ENCODE data around the gene PRPF18. TPM values are rescaled to one million over a fixed set of nuclear protein-coding genes. Genes with fewer than 3 reads are reported as not detected.

Gene PRPF18
- total and polyA plus RNA-seq, 2 experiments from 2014 or later = 19.3 to 24.7 TPM

- Histone ChIP-seq H2AFZ (no peak overlapping the region), H3K36me3 (replicated peaks; ENCODE audit: insufficient read depth, low read depth) (no peaks in the 10 kb centered on the region), H3K27ac (no peak overlapping the region), H3K4me1 (ENCODE audit: insufficient read depth) (peaks cover 15% of the 10 kb centered on the region), H3K27me3 (no peaks in the 10 kb centered on the region), H3K79me2 (no peaks in the 10 kb centered on the region), H3K9me3 (ENCODE audit: low read depth) (no peaks in the 10 kb centered on the region), H3K4me3 (no peak overlapping the region), H4K20me1 (ENCODE audit: insufficient read depth, poor library complexity, severe bottlenecking) (no peaks in the 10 kb centered on the region), H3K4me2 (no peak overlapping the region), H3K9me2 (replicated peaks; ENCODE audit: insufficient read depth) (no peaks in the 10 kb centered on the region)
- no peak for DNase-seq (ENCODE audit: low spot score)
- TF ChIP-seq EZH2 (IDR thresholded peaks at IDR 0.05; ENCODE audit: borderline replicate concordance) (no peak), EZH2phosphoT487 (IDR thresholded peaks at IDR 0.05; ENCODE audit: low read depth, severe bottlenecking, unreplicated experiment) (no peak), CTCF (IDR thresholded peaks at IDR 0.05; ENCODE audit: poor library complexity) (no peak)
- WGBS (ENCODE audit: low lambda C conversion rate, missing lambda C conversion rate) = 88% methylated on average over 20 of the region's 20 CpGs
These were observed 88.2 kb downstream of the PRPF18 start for GRCh38 chr10:13674645-13675588.

DNA sequence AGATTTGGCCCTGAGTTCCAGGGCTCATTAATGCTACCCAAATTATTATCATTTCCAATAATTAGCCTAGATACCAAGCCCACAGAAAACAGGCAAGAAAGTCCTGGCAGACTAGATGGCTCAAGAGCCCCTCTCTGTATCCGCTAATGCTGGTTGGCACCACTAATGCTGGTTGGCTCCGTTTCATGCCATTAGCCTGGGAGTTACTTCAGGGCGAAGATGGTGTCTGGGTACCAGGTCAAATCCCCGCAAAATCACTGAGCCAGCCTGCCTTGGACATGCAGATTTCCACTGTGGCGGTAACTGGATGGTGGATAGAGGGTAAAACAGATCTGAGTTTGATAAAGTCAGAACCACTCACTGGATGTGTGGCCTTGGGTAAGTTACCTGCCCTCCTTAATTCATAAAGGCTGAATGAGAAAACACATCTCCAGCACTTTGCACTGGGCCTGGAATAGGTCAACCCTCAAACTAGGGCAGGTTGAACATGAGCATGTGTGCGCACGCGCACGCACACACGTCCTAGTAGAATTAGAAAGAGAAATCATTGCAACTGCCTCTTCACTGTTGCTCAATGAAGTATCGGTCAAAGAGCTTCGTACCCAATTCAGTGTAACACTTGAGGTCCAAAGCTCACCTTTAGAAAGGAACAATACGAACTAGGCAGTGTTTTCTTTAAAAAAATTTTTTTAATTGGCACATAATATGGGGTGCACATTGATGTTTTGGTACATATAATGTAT, 91.5 kb downstream of the PRPF18 start:
- Histone ChIP-seq H3K36me3 (replicated peaks; ENCODE audit: insufficient read depth, low read depth) (no peaks in the 10 kb centered on the region), H3K27ac (no peak overlapping the region), H4K20me1 (ENCODE audit: insufficient read depth, poor library complexity, severe bottlenecking) (no peaks in the 10 kb centered on the region), H3K79me2 (no peaks in the 10 kb centered on the region), H3K4me2 (no peak overlapping the region), H2AFZ (no peak overlapping the region), H3K9me2 (replicated peaks; ENCODE audit: insufficient read depth) (no peaks in the 10 kb centered on the region), H3K4me3 (no peak overlapping the region), H3K9me3 (ENCODE audit: low read depth) (no peaks in the 10 kb centered on the region), H3K27me3 (no peaks in the 10 kb centered on the region), H3K4me1 (ENCODE audit: insufficient read depth) (no peaks in the 10 kb centered on the region)
- TF ChIP-seq EZH2 (IDR thresholded peaks at IDR 0.05; ENCODE audit: borderline replicate concordance) = no peak
- no peak for TF ChIP-seq CTCF (IDR thresholded peaks at IDR 0.05; ENCODE audit: poor library complexity)
- TF ChIP-seq EZH2phosphoT487 (IDR thresholded peaks at IDR 0.05; ENCODE audit: low read depth, severe bottlenecking, unreplicated experiment) = no peak
- 93% methylated on average over 13 of the region's 13 CpGs for WGBS (ENCODE audit: low lambda C conversion rate, missing lambda C conversion rate)
- no peak for DNase-seq (ENCODE audit: low spot score)

Other genes with a start within 250 kb of the PRPF18 start
- gene SEPHS1, start 238.7 kb upstream of the PRPF18 start, total RNA-seq = 48.5 and 52.8 TPM in 2 replicates
- gene SEPHS1, start 238.7 kb upstream of the PRPF18 start, polyA plus RNA-seq = 41.5 and 45.9 TPM in 2 replicates
- gene BEND7, start 58.0 kb upstream of the PRPF18 start, total RNA-seq = 8.2 and 8.9 TPM in 2 replicates
- 7.6 and 8.4 TPM in 2 replicates for gene BEND7, start 58.0 kb upstream of the PRPF18 start, polyA plus RNA-seq

Data from hepatocyte (in vitro differentiated cells).